IPS DF 4.7 (cell line): ENCODE measurements around the gene ZBTB49.

Experiments
- DNase-seq: peaks from one replicate; pipeline ENCODE4 v3.0.0-alpha.2; 2013; ENCODE audit warnings: low spot score; ENCODE audit errors: extremely low read depth

Gene ZBTB49

DNA sequence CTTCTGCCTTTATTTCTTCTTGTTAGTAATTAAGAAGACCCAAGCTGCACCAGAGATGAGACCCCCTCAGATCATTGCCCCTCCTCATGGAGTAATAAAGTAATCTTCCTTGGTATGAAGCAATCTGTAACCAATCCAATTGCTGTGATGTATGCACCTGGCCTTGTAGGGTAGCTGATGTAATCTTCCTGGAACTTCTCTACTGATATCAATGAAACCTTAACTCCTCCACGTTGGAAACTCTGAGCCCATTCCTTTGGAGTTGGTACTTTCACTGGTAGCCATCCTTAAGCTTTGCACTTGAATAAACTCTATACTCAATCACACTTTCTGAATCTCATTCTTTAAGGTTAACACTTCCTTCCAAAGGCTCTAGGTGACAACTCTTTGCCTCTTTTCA, 65.3 kb downstream of the ZBTB49 start:
- no peak for DNase-seq

- no peak for DNase-seq
Measured at GRCh38 chr4:4356106-4357041, 66.3 kb downstream of the ZBTB49 start.

DNA sequence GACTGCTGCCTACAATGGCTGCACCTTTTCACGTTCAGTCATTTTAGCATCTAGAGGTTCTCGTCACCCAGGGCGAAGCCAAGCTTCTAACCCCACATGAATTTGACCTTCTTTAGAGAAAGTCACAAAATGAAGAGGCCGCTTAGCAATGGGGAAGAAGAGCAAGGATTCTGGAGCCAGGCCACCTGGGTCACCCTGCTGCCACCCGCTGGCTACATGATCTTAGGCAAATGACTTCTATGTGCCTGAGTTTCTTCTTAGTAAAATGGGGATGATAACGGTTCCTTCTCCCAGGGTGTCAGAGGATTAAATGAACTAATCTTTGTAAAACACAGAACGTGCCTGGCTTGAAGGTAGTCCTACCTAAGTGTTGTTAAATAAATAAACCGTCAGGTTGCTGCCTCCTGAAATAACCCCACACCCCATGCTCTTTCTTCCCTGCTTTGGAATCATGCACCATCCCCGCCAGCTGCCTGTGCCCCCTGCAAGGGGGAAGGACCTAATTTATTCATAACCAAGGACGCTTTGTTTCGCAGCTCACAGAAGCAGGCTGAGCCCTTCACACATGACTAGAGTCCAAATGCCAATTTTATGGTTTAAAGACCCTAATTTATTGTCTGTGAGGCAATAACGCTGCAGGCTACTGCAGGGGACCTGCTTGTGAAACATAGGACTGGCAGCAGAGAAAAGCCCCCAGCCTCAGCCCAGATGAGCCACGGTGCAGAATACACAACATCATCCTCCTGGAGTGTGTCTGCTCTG, 68.2 kb downstream of the ZBTB49 start:
- no peak for DNase-seq

GRCh38 chr4:4361883-4362282, 71.8 kb downstream of the ZBTB49 start:
- DNase-seq, result no peak

DNA sequence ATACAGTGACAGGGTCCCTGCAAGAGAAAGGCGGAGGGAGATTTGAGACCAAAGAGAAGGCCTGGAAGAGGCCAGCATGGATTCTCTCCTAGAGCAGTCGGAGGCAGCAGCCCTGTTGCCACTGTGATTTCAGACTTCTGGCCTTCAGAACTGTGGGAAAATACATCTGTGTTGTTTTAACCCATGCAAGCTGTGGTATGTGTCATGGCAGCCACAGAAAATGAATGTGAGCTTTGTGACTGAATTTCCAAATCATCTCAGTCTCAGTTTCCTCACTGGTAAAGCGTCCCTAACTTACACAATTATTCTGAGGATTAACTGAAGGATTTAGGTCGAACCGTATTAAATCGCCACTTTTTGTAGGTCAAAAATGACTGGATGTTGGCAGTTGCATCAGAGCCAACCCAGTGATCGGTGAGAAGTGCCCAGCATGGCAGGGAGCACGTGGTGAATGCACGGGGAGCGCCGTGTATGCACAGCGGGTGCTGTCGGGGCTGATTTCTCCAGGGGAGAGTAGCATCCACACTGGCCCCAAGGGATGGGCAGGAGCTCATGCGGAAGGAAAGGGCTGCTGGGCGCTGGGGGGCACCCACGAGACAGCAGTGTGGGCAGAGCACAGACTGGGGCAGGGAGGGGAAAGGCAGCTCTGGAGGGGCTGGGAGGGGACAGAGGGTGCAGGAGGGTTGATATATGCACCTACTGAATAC, 73.1 kb downstream of the ZBTB49 start:
- DNase-seq, result no peak

- no peak for DNase-seq
Measured at GRCh38 chr4:4364061-4364460, 74.0 kb downstream of the ZBTB49 start.

DNA sequence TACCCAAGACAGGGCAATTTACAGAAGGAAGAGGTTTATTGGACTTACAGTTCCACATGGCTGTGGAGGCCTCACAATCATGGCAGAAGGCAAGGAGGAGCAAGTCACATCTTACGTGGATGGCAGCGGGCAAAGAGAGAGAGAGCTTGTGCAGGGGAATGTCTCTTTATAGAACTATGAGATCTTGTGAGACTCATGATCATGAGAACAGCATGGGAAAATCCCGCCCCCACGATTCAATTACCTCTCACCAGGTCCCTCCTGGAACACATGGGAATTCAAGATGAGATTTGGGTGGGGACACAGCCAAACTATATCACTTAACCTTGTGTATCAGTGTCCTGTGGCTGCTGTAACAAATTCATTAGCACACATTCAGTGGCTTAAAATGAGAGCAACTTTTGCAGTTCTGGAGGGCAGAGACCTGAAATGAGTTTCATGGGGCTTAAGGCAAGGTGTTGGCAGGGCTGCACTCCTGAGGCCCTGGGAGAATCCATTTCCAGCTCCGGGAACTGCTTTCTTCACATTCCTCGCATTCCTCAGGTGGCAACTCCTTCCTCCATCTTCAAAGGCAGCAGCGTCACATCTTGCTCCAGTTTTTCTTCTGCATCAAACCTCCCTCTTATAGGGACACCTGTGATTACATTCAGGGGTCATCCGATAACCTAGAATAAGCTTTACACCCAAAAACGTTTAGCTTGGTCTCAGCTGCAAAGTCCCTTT, 74.6 kb downstream of the ZBTB49 start:
- DNase-seq, result no peak

GRCh38 chr4:4368809-4369580, 78.9 kb downstream of the ZBTB49 start:
- no peak for DNase-seq
